PC-3 (cell line): ENCODE data around the gene RABGAP1L.

Experiments used
- CTCF ChIP-seq: fragments of 300-600 bp; sonication (generic); conservative IDR thresholded peaks from 2 replicates; pipeline ENCODE4 v1.5.1; 2017; ENCODE audit warnings: antibody characterized with exemption, low read depth, mild to moderate bottlenecking, low read length
- EZH2 ChIP-seq: fragments of 300-600 bp; sonication (generic); IDR thresholded peaks from one replicate; pipeline ENCODE4 v1.6.1; 2017; ENCODE audit warnings: antibody characterized with exemption, mild to moderate bottlenecking, low read length; ENCODE audit not compliant: unreplicated experiment

GRCh38 chr1:174174461-174175329 lies 15.4 kb downstream of the RABGAP1L start:
- TF ChIP-seq CTCF (no peak), EZH2 (no peak)
